HL-60 (cell line): ENCODE measurements around the gene TJP2.

ENCODE experiments used
- REST ChIP-seq: IDR thresholded peaks from 2 replicates; pipeline ENCODE4 v1.6.1; 2012; ENCODE audit warnings: low read depth; ENCODE audit not compliant: insufficient replicate concordance
- TF ChIP-seq, protein P1 (sequence below): IDR thresholded peaks from one replicate; pipeline ENCODE4 v1.5.1; 2011; ENCODE audit warnings: low read length, control low read depth, inconsistent platforms; ENCODE audit not compliant: insufficient read depth

- TF ChIP-seq, protein P1, sequence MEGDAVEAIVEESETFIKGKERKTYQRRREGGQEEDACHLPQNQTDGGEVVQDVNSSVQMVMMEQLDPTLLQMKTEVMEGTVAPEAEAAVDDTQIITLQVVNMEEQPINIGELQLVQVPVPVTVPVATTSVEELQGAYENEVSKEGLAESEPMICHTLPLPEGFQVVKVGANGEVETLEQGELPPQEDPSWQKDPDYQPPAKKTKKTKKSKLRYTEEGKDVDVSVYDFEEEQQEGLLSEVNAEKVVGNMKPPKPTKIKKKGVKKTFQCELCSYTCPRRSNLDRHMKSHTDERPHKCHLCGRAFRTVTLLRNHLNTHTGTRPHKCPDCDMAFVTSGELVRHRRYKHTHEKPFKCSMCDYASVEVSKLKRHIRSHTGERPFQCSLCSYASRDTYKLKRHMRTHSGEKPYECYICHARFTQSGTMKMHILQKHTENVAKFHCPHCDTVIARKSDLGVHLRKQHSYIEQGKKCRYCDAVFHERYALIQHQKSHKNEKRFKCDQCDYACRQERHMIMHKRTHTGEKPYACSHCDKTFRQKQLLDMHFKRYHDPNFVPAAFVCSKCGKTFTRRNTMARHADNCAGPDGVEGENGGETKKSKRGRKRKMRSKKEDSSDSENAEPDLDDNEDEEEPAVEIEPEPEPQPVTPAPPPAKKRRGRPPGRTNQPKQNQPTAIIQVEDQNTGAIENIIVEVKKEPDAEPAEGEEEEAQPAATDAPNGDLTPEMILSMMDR = no peak
- no peak for TF ChIP-seq REST
Measured at GRCh38 chr9:69181908-69182353, 7.9 kb downstream of the TJP2 start.
